Loucy (cell line): Measurements from ENCODE around the gene GALNT11.

Source experiments
- H2AFZ ChIP-seq: fragments of 200-600 bp; sonication (generic); 2 replicates; pipeline ENCODE4 v1.6.0; 2016; ENCODE audit warnings: antibody characterized with exemption, mild to moderate bottlenecking, low read length, moderate library complexity
- H3F3A ChIP-seq: fragments of 200-600 bp; 2 replicates; pipeline ENCODE4 v1.6.0; 2016; ENCODE audit warnings: antibody characterized with exemption, low read depth, mild to moderate bottlenecking
- H3K27me3 ChIP-seq: fragments of 200-600 bp; sonication (generic); 2 replicates; pipeline ENCODE4 v1.6.1; 2014; ENCODE audit warnings: low read length, mild to moderate bottlenecking; ENCODE audit not compliant: insufficient read depth, poor library complexity, severe bottlenecking
- H3K36me3 ChIP-seq: fragments of 200-600 bp; sonication (generic); 2 replicates; pipeline ENCODE4 v1.6.1; 2016; ENCODE audit warnings: low read length; ENCODE audit not compliant: insufficient read depth
- H3K4me1 ChIP-seq: fragments of 200-600 bp; sonication (generic); 2 replicates; pipeline ENCODE4 v1.5.1; 2014; ENCODE audit warnings: low read length, mild to moderate bottlenecking; ENCODE audit not compliant: insufficient read depth, poor library complexity, severe bottlenecking
- H3K4me2 ChIP-seq: fragments of 200-600 bp; sonication (generic); 2 replicates; pipeline ENCODE4 v1.6.0; 2014; ENCODE audit warnings: antibody characterized with exemption, low read length, low read depth, mild to moderate bottlenecking; ENCODE audit not compliant: poor library complexity, severe bottlenecking
- H3K4me3 ChIP-seq: fragments of 200-600 bp; sonication (generic); 2 replicates; pipeline ENCODE4 v1.5.1; 2014; ENCODE audit warnings: low read length, mild to moderate bottlenecking, mixed read lengths; ENCODE audit not compliant: poor library complexity, severe bottlenecking
- H3K79me2 ChIP-seq: fragments of 200-600 bp; sonication (generic); 2 replicates; pipeline ENCODE4 v1.6.1; 2014; ENCODE audit warnings: low read length; ENCODE audit not compliant: insufficient read depth
- H3K9ac ChIP-seq: fragments of 200-600 bp; sonication (generic); 2 replicates; pipeline ENCODE4 v1.6.0; 2014; ENCODE audit warnings: mild to moderate bottlenecking, low read depth, low read length, moderate library complexity; ENCODE audit not compliant: poor library complexity, severe bottlenecking
- H3K9me2 ChIP-seq: fragments of 200-600 bp; sonication (generic); replicated peaks from 2 replicates; pipeline ENCODE4 v1.6.1; 2016; ENCODE audit warnings: low read depth, low read length, mixed read lengths
- H3K9me3 ChIP-seq: fragments of 200-600 bp; sonication (generic); 2 replicates; pipeline ENCODE4 v1.6.1; 2014; ENCODE audit warnings: mild to moderate bottlenecking, antibody characterized with exemption, low read length, low read depth; ENCODE audit not compliant: insufficient read depth
- H4K20me1 ChIP-seq: fragments of 200-600 bp; sonication (generic); 2 replicates; pipeline ENCODE4 v1.6.0; 2014; ENCODE audit warnings: antibody characterized with exemption, low read length, mild to moderate bottlenecking; ENCODE audit not compliant: insufficient read depth, poor library complexity, severe bottlenecking
- CTCF ChIP-seq: fragments of 200-600 bp; sonication (generic); conservative IDR thresholded peaks from 2 replicates; pipeline ENCODE4 v1.5.1; 2014; ENCODE audit warnings: mild to moderate bottlenecking, antibody characterized with exemption, low read length
- EZH2phosphoT487 ChIP-seq: fragments of 200-600 bp; IDR thresholded peaks from 2 replicates; pipeline ENCODE4 v1.6.1; 2018; ENCODE audit warnings: antibody characterized with exemption, mild to moderate bottlenecking, moderate library complexity, borderline replicate concordance

The GALNT11 gene

DNA sequence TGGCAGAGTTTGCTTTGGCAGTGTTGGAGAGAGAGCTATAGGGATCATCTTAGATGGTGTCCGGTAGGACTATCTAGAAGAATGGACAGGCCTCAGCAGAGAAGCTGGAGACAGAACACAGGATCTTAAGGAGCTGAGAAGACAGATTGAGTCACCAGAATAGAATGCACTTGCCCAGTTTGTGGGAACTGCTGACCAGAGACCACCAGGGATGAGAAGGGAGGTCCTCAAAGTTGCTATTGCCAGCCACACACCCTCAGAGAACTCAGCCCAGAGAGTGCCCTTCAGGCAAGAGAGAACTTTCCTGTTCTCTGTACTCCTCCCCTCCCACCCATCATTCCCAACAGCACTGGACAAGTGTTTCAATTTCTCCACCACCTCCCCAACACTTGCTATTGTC lies 25.3 kb upstream of the GALNT11 start:
- H2AFZ ChIP-seq = no peak overlapping the region
- no peak overlapping the region for H3K9ac ChIP-seq
- no peaks in the 10 kb centered on the region for H3K9me2 ChIP-seq
- H3F3A ChIP-seq = no peaks in the 10 kb centered on the region
- H3K4me3 ChIP-seq = no peak overlapping the region
- no peaks in the 10 kb centered on the region for H3K4me1 ChIP-seq
- H3K36me3 ChIP-seq = no peaks in the 10 kb centered on the region
- no peak overlapping the region for H3K4me2 ChIP-seq
- no peaks in the 10 kb centered on the region for H3K9me3 ChIP-seq
- H4K20me1 ChIP-seq = no peaks in the 10 kb centered on the region
- TF ChIP-seq EZH2phosphoT487 (no peak), CTCF (no peak)
- H3K27me3 ChIP-seq = no peaks in the 10 kb centered on the region
- H3K79me2 ChIP-seq = no peaks in the 10 kb centered on the region

DNA sequence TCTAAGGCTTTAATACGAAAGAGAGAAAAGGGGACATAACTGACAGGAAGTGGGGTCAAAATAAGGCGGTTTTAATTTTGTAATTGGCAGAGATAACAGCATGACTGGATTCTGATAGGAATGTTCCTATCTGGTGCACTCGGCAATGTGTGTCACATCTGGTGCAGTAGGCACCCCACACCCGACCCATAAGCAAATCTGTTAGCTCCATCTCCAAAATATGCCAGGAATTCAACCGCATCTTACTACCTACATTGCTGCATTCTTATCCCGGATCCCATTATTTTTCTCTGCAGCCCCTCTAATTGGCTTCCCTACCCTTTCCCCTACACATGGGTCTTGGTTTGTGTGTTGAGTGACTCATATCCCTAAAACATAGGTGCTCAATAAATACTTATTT lies 19.1 kb upstream of the GALNT11 start:
- Histone ChIP-seq H2AFZ (no peak overlapping the region), H3K4me3 (no peak overlapping the region)

DNA sequence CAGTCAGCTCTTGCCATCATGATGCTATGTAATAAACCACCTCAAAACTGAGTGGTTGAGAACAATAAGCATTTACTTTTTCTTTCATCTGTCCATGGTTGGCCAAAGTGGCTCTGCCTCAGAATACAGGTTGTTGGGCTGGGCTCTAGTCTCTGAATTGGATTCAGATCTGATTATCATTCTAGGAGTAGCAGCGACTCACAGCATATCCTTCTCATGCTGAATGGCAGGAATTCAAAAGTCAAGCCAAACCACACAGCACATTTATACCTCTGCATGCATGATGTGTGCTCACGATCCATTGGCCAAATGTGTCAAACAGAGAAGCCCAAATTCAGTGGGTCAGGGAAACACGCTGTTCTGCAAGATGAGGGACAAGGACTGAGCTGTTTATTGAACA lies 13.6 kb upstream of the GALNT11 start:
- H3K9ac ChIP-seq = no peak overlapping the region
- H3K4me1 ChIP-seq = no peaks in the 10 kb centered on the region
- no peaks in the 10 kb centered on the region for H3F3A ChIP-seq
- no peak overlapping the region for H2AFZ ChIP-seq
- H3K36me3 ChIP-seq = no peaks in the 10 kb centered on the region
- no peak for TF ChIP-seq EZH2phosphoT487
- TF ChIP-seq CTCF = no peak
- no peaks in the 10 kb centered on the region for H3K79me2 ChIP-seq
- H3K4me3 ChIP-seq = no peak overlapping the region
- no peaks in the 10 kb centered on the region for H4K20me1 ChIP-seq
- H3K9me3 ChIP-seq = no peaks in the 10 kb centered on the region
- no peaks in the 10 kb centered on the region for H3K9me2 ChIP-seq
- no peaks in the 10 kb centered on the region for H3K27me3 ChIP-seq
- H3K4me2 ChIP-seq = no peak overlapping the region

More for the DNA sequence above, 19.1 kb upstream of the GALNT11 start:
- no peaks in the 10 kb centered on the region for H3F3A ChIP-seq
- no peaks in the 10 kb centered on the region for H3K27me3 ChIP-seq
- H3K79me2 ChIP-seq = no peaks in the 10 kb centered on the region
- 0 out of 2 replicates have a peak, but pooled peaks cover 2% of the 10 kb centered on the region for H3K9me3 ChIP-seq
- no peak for TF ChIP-seq CTCF
- TF ChIP-seq EZH2phosphoT487 = no peak
- no peaks in the 10 kb centered on the region for H4K20me1 ChIP-seq
- H3K9me2 ChIP-seq = no peaks in the 10 kb centered on the region
- no peak overlapping the region for H3K4me2 ChIP-seq
- H3K4me1 ChIP-seq = no peaks in the 10 kb centered on the region
- H3K36me3 ChIP-seq = no peaks in the 10 kb centered on the region
- H3K9ac ChIP-seq = no peak overlapping the region
